Esophagus squamous epithelium (tissue), 5 donors: ENCODE data around the gene PDCD6IP. TPM values are rescaled to one million over a fixed set of nuclear protein-coding genes. Genes with fewer than 3 reads are reported as not detected.

Source experiments
- DNase-seq: peaks from one replicate; lab custom pipeline; 2025; lab: John Stamatoyannopoulos, UW
- H3K27ac ChIP-seq, 4 donors: fragments of 200-600 bp; sonication (generic); one replicate each; pipeline ENCODE4 v1.5.1; 2016 to 2019; ENCODE audit warnings: mild to moderate bottlenecking in 1 of 4
- H3K27me3 ChIP-seq, 4 donors: fragments of 200-600 bp; sonication (generic); 1 replicate in 3 of 4; 2 replicates in 1 of 4; pipeline versions ENCODE4 v1.5.1 to v1.6.0; 2017 to 2021; ENCODE audit warnings: antibody characterized with exemption in 1 of 4
- H3K36me3 ChIP-seq, 3 donors: fragments of 200-600 bp; sonication (generic); one replicate each; pipeline ENCODE4 v1.5.1; 2016 to 2019
- H3K4me1 ChIP-seq, 3 donors: fragments of 200-600 bp; sonication (generic); one replicate each; pipeline ENCODE4 v1.5.1; 2017 to 2019
- H3K4me3 ChIP-seq, 4 donors: fragments of 200-600 bp; sonication (generic); 1 replicate in 3 of 4; 2 replicates in 1 of 4; pipeline ENCODE4 v1.5.1; 2016 to 2019; ENCODE audit warnings: mild to moderate bottlenecking in 2 of 4, moderate library complexity in 1 of 4
- H3K9me3 ChIP-seq, 3 donors: fragments of 200-600 bp; sonication (generic); one replicate each; pipeline ENCODE4 v1.5.1; 2016 to 2019
- CTCF ChIP-seq, 6 experiments: fragments of 450-650 bp in 4 of 6; fragments of 200-600 bp in 2 of 6; sonication (generic) in 2 of 6; IDR thresholded peaks; one replicate each; pipeline ENCODE4 v1.5.1; 2016 to 2019; ENCODE audit warnings: antibody characterized with exemption in 6 of 6, mild to moderate bottlenecking in 4 of 6, moderate library complexity in 4 of 6
- POLR2A ChIP-seq, 4 donors: fragments of 450-650 bp; IDR thresholded peaks; one replicate each; pipeline ENCODE4 v1.6.1; 2017; ENCODE audit warnings: antibody characterized with exemption in 4 of 4, mild to moderate bottlenecking in 4 of 4, moderate library complexity in 3 of 4
- WGBS, 2 donors: methylation state at CpG; one replicate each; pipeline ENCODE4 v1.1.5; 2018; 5-methylcytosine and 5-hydroxymethylcytosine counted together
- intact Hi-C: fragments of 100-400 bp; cut with DNase I; formaldehyde crosslinking; loops from one replicate; pipeline ENCODE4 v1.15.0; 2022
- total RNA-seq, 4 donors: library from RNA; depleted of rRNA; stranded (reverse); fragments of >200 nt; gene quantifications; one replicate each; pipeline ENCODE4 v1.1.0, GENCODE V29; 2016
- donor health status: DM: yes; HTN: yes; CAD: no.

PDCD6IP gene
- total RNA-seq, 4 donors from 2014 or later = 95.1 to 317 (median 189) TPM

GRCh38 chr3:33875680-33876079, 77.2 kb downstream of the PDCD6IP start:
- Histone ChIP-seq H3K4me3 (no peak overlapping the region), H3K4me1 (no peaks in the 10 kb centered on the region), H3K36me3 (no peaks in the 10 kb centered on the region), H3K27me3 (no peaks in the 10 kb centered on the region), H3K9me3 (no peaks in the 10 kb centered on the region), H3K27ac (no peak overlapping the region)
- intact Hi-C loops = no loop called here
- no peak for DNase-seq
- TF ChIP-seq CTCF (IDR thresholded peaks at IDR 0.05) = no peak
- TF ChIP-seq POLR2A (IDR thresholded peaks at IDR 0.05) = no peak

- no peaks in the 10 kb centered on the region for H3K27me3 ChIP-seq
- H3K4me3 ChIP-seq = no peak overlapping the region
- H3K9me3 ChIP-seq = no peaks in the 10 kb centered on the region
- intact Hi-C loops = no loop called here
- WGBS, 2 donors = 71 to 77% methylated on average over 3 of the region's 3 CpGs
- H3K36me3 ChIP-seq = no peaks in the 10 kb centered on the region
- no peaks in the 10 kb centered on the region for H3K4me1 ChIP-seq
- TF ChIP-seq CTCF (IDR thresholded peaks at IDR 0.05) = no peak
- DNase-seq = no peak
- no peak overlapping the region for H3K27ac ChIP-seq
Observed at GRCh38 chr3:33877187-33877586, 78.8 kb downstream of the PDCD6IP start.

GRCh38 chr3:33879540-33879939, 81.1 kb downstream of the PDCD6IP start:
- Histone ChIP-seq H3K27ac (no peak overlapping the region), H3K9me3 (no peaks in the 10 kb centered on the region), H3K27me3 (no peaks in the 10 kb centered on the region), H3K4me3 (no peak overlapping the region), H3K36me3 (no peaks in the 10 kb centered on the region), H3K4me1 (peaks cover 0 to 6% (median 3%) of the 10 kb centered on the region in 3 donors)
- TF ChIP-seq POLR2A (IDR thresholded peaks at IDR 0.05) = no peak
- TF ChIP-seq CTCF (IDR thresholded peaks at IDR 0.05) = no peak
- WGBS, 2 donors = 50 to 71% methylated on average over 2 of the region's 2 CpGs
- intact Hi-C loops = no loop called here
- DNase-seq = no peak

GRCh38 chr3:33881156-33882064, 83.0 kb downstream of the PDCD6IP start:
- Histone ChIP-seq H3K27me3 (no peaks in the 10 kb centered on the region), H3K27ac (no peak overlapping the region), H3K4me3 (no peak overlapping the region), H3K9me3 (no peaks in the 10 kb centered on the region), H3K4me1 (peaks cover 0 to 6% (median 3%) of the 10 kb centered on the region in 3 donors), H3K36me3 (no peaks in the 10 kb centered on the region)
- no peak for DNase-seq
- intact Hi-C loops = loop anchor here (10.0 kb wide), 1 partner anchor 803 kb away; no protein-coding TSS in a partner anchor
- 76 to 87% methylated on average over 3 to 10 of the region's 14 CpGs for WGBS, 2 donors
- TF ChIP-seq CTCF (IDR thresholded peaks at IDR 0.05) = no peak
- no peak for TF ChIP-seq POLR2A (IDR thresholded peaks at IDR 0.05)

GRCh38 chr3:33882296-33882695, 83.9 kb downstream of the PDCD6IP start:
- no peak overlapping the region for H3K27ac ChIP-seq
- H3K36me3 ChIP-seq = no peaks in the 10 kb centered on the region
- no peak overlapping the region for H3K4me3 ChIP-seq
- peaks cover 0 to 6% (median 3%) of the 10 kb centered on the region in 3 donors for H3K4me1 ChIP-seq
- WGBS, 2 donors = 86 to 90% methylated on average over 4 of the region's 6 CpGs
- intact Hi-C loops = loop anchor here (10.0 kb wide), 1 partner anchor 803 kb away; no protein-coding TSS in a partner anchor
- H3K9me3 ChIP-seq = no peaks in the 10 kb centered on the region
- TF ChIP-seq CTCF (IDR thresholded peaks at IDR 0.05) = no peak
- no peak for TF ChIP-seq POLR2A (IDR thresholded peaks at IDR 0.05)
- DNase-seq = no peak
- no peaks in the 10 kb centered on the region for H3K27me3 ChIP-seq
